ENCODE data around the gene SLC37A1.

Gene SLC37A1

DNA sequence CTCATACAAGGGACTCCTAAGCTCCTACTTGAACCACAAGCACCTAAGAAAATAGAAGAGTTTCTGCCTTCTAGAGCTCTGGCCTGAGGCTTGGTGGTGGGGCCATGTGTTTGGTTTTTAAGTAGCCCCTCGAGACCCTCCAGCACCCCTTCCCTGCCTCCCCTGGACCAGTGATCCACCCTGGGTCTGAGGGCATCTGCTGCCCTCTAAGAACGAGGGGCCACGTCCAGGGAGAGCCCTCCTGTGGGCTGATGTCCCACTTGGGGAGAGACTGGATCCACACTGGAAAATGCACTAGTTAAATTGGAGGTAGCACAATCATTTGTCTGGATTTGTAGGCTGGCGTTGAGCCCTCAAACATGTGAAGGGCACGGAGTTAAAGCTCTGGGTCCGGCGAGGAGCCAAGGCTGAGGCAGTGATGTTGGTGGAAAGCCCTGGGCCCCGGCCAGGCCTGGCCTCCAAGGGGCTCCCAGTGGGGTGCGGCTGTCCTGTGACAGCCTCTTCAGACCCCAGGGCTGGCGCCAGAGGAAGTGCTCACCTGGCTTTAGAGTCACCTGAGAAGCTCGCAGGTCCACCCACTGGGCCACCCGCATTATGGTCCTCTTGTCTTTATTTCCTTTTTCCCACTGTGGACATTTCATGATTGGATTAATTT is 65.2 kb downstream of the SLC37A1 start:
- no peak for DNase-seq (ENCODE audit: low read depth)

GRCh38 chr21:42579456-42580075 is 65.9 kb downstream of the SLC37A1 start:
- no peak for DNase-seq (ENCODE audit: low read depth)

DNA sequence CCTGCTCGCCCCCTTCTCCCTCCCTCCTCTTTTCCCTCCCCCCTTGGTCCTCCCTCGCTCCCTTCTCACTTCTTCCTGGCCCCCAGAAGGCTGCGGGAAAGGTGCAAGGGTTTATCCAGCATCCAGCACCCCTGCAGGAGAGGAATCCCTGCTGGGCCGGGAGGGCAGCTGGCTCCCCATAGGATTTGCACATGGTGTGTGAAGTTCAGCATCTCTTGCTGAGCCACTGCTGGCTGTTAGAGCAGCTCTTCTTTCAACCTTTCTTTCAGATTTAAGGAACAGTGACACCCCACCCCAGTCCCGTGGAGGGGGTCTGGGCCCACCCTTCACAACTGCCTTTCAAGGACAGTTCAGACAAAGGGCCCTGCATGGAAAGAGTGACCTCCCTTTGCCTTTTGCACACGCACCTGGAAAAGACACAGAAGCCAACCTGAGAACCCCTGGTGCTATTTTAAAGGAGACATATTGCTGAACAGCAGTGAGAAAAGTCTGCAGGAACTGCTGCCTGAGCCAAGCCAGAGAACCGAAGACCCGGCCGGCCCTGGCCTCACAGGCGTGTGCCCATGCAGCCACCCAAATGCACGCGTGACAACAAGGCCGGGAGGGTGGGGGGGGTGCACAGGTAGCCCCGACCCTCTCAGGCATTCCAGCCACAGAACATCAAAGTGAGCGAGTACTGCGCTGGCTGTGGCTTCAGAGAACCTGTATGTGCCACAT is 66.6 kb downstream of the SLC37A1 start:
- DNase-seq (ENCODE audit: low read depth) = no peak

- no peak for DNase-seq (ENCODE audit: low read depth)
Observed at GRCh38 chr21:42580793-42581321, 67.2 kb downstream of the SLC37A1 start.

GRCh38 chr21:42581336-42581992 is 67.8 kb downstream of the SLC37A1 start:
- DNase-seq (ENCODE audit: low read depth) = no peak

GRCh38 chr21:42581993-42582786 is 68.5 kb downstream of the SLC37A1 start:
- no peak for DNase-seq (ENCODE audit: low read depth)

DNA sequence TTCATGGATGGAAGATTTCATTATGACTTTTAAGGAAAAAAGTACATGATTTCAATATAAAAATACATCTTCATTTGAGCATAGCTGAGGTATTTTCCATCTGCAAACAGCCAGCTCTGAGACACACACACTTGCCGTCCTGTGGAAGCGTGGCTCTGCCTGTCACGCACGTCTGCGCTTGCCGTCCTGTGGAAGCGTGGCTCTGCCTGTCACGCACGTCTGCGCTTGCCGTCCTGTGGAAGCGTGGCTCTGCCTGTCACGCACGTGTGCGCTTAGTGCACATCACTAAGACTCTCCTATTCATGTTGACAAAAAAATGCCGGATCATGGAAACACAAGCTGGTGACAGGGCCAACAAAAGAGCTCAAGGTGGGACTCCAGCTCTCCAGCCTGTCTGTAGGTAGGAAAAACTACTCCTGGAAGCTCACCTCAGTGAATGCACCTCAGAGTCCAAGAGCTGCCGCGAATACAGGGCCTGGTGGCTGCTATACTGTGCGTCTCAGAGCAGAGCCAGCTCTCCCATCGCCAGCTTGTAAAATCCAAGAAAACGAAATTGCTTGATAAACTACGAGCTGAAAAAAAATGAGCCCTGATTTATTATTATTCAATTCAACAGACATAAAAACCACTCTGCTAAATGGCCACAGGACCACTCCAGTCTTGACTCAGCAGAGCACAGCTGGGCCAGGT is 69.3 kb downstream of the SLC37A1 start:
- no peak for DNase-seq (ENCODE audit: low read depth)

- no peak for DNase-seq (ENCODE audit: low read depth)
Observed at GRCh38 chr21:42583477-42584295, 70.0 kb downstream of the SLC37A1 start.

- no peak for DNase-seq (ENCODE audit: low read depth)
Observed at GRCh38 chr21:42584296-42584641, 70.6 kb downstream of the SLC37A1 start.

- DNase-seq (ENCODE audit: low read depth) = no peak
Observed at GRCh38 chr21:42585881-42586280, 72.2 kb downstream of the SLC37A1 start.

GRCh38 chr21:42586406-42586805 is 72.8 kb downstream of the SLC37A1 start:
- no peak for DNase-seq (ENCODE audit: low read depth)

DNA sequence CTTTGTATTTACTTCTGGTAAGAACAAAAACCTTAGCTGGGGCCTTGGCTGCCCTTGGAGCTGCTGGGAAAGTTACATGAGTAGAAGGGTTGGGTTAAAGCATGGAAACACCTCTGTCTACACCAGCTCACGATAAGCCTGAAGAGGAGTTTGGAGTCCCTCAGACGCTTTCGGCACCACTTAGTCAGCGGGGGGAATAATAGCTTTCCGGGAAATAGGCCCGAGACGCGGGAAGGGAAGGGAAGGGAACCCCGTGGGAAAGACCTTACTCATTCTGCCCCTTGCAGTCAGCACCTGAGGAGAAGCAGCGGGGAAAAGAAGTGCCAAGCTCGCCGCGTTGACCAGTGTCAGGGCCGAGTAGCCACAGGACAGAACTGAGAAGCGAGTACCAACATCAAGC is 73.4 kb downstream of the SLC37A1 start:
- no peak for DNase-seq (ENCODE audit: low read depth)

- DNase-seq (ENCODE audit: low read depth) = no peak
Observed at GRCh38 chr21:42590431-42591131, 76.9 kb downstream of the SLC37A1 start.

- no peak for DNase-seq (ENCODE audit: low read depth)
Observed at GRCh38 chr21:42591170-42591869, 77.7 kb downstream of the SLC37A1 start.

DNA sequence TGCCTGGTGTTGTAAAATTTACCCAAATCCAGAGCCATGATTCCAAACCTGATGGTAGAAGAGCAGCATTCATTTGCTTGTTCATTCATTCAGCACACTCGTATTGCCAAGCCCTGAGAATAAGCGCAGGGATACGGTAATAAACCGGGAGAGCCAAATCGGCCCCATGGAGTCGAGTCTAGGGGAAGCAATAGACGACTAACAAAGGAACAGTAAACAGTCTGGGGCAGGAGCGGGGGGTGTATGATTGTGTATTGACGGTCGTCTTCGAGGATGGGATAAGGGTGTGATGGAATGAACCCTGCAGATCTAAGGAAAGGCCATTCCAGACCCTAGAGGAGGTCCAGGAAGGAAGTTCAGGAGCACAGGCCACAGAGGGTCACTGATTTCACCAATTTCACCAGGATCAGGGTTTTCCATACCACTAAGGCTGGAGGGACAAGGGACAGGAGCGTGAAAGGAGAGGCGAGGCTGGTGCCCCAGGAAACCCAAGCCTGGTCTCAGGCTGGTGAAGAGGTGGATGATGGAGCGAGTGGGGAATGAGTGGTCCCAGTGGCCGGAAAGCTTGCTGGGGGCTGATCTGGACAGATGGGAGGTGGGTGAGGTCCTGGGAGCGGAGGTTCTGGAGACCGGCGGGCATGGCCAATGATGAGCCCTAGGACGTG is 78.6 kb downstream of the SLC37A1 start:
- no peak for DNase-seq (ENCODE audit: low read depth)

GRCh38 chr21:42593007-42593814 is 79.6 kb downstream of the SLC37A1 start:
- DNase-seq (ENCODE audit: low read depth) = peak; percentile 45

DNA sequence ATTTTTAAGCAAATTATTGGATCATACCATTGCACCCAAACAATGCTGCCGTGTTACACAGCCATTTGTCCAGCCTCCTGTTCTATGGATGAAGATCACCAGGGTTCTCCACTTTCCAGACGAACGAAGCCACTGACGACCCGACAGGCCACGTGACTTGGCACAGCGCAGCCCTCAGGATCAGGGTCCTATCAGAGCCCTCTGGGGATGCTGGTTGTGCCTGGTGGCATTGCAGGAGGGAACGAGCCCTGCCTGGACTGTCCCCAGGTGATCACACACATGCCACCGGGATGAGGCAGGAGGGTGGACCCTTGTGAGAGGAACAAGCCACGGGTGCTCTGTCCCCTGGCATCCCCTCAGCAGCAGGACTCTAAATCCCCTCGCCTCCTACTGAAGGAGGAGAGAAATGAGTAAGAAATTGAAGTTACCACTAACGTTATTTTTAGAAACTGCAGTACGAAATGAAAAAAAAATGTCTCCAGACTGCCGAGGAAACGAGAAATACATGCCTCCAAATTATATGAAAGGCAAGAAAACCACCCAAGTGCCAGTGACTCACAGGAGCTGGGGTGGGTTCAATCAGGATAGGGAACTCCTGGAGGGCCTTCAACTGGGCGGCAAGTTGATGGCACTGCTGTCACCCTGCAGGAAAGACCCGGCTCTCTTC is 81.1 kb downstream of the SLC37A1 start:
- no peak for DNase-seq (ENCODE audit: low read depth)

Data from iris pigment epithelial cell (primary cell).